SIG-M5 treated with dmso at 0.1 percent for 504 hours (cell line): ENCODE results near the gene ITGB2.

ENCODE experiments used
- DNase-seq: peaks from one replicate; lab custom pipeline; 2025; ENCODE audit not compliant: unreplicated experiment; lab: John Stamatoyannopoulos, UW

The ITGB2 gene

DNA sequence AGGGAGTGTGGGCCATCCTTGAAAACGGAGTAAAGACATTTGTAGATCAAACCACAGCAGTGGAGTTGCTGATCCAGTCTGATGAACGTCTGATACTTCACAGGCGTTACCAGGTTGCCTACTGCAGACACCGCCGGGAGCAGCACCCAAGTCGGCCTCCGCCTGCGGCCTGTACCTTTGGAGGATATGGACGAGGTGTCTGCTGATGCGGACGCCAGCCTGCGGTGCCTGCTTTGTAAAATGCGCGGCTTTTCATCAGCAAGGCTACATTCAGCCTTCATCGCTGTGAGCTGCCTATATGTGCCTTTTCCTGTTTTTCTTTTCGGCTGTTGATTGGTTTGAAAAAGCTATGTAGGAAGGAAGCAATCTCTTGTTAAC is 35.1 kb upstream of the ITGB2 start:
- DNase-seq = no peak

- DNase-seq = no peak
These were observed 34.6 kb upstream of the ITGB2 start for GRCh38 chr21:44955141-44955797.

- no peak for DNase-seq
These were observed 33.6 kb upstream of the ITGB2 start for GRCh38 chr21:44954281-44954771.

GRCh38 chr21:44953628-44954021 is 32.9 kb upstream of the ITGB2 start:
- DNase-seq = no peak

- DNase-seq = no peak
These were observed 32.4 kb upstream of the ITGB2 start for GRCh38 chr21:44952929-44953627.

DNA sequence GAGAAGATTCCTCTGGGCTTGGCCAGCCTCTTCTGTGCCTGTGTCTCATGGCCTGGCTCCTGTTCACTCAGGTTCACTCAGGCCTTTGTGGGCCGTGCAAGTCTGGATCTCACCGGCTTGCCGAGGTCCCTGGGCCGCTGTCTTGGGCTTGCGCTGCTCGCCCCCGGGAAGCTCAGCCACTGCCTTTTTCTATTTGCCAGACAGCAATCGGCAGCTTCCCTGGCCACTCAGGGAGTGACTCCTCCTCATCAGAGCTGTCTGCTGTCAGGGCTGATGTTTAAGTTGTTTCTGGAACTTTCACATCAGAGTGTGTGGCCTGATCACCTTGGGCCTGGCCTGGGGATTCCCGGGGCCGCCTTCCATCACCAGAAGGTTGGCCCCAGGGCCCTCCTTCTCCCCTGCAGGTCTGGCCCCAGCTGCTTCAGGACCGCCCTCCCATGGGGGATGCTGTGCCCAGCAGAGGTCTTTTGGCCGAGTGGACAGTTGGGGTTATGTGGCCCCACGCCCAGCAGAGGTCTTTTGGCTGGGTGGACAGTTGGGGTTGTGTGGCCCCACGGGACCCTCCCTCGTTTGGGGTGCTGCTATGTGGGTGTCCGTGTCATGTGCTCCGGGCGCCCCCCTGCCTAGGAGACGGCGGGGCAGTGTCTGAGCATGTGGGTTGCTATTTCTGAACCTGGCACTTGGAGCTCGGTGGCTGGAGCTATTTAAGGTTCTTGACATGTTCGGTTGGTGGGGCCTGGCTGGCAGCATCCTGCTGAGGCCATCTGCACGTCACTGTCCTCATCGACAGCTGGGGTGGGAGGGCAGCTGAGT is 31.6 kb upstream of the ITGB2 start:
- DNase-seq = no peak

GRCh38 chr21:44951186-44951915 is 30.7 kb upstream of the ITGB2 start:
- DNase-seq = no peak

- DNase-seq = no peak
These were observed 29.7 kb upstream of the ITGB2 start for GRCh38 chr21:44950351-44950750.

GRCh38 chr21:44949779-44950198 is 29.1 kb upstream of the ITGB2 start:
- DNase-seq = peak; percentile 27

- DNase-seq = no peak
These were observed 28.6 kb upstream of the ITGB2 start for GRCh38 chr21:44949161-44949778.

DNA sequence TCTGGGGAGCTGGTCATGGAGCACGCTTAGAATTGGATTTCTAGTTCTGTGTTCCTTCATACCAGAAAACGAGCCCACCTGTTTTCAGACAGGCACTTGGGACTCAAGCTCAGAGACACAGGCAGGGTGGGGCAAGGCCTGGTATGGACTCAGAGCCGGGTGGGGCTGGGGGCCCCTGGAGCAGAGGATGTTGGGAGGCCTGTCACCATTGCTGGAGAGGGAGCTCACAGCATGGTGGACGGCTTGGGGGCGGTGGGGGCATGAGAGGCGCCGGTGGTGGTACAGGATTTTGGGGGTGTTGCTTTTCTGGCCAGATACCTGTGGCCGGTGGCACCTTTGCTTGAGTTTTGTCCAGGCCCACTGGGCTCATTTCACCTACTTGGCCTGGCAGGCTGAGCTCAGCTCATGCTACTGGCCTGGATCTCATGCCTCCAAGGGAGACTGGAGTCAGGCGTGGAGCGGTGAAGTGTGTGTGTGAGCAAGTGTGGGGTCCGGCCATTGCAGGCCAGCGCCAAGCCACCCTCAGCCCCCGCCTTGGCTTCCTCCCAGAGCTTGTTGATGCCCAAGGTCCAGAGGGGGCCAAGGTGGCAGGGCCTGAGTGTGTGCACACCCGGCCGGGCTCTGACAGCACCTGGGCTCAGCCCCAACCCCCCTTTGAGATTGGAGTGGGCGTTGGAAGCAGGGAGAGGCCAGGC is 27.9 kb upstream of the ITGB2 start:
- no peak for DNase-seq

DNA sequence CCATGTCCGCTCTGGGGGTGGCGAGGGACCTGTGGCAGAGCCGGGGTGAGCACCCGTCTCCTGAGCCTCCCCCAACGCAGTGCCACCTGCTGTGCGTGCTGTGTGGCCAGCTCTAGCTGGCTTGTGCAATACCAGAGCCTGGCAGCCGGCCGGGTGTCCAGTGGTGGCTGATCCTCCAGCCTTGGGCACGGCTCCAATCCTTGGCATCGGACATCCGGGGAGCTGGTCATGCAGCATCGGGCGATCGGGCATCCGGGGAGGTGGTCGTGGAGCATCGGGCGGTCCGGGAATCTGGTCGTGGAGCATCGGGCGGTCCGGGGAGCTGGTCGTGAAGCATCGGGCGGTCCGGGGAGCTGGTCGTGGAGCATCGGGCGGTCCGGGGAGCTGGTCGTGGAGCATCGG is 27.2 kb upstream of the ITGB2 start:
- DNase-seq = no peak

DNA sequence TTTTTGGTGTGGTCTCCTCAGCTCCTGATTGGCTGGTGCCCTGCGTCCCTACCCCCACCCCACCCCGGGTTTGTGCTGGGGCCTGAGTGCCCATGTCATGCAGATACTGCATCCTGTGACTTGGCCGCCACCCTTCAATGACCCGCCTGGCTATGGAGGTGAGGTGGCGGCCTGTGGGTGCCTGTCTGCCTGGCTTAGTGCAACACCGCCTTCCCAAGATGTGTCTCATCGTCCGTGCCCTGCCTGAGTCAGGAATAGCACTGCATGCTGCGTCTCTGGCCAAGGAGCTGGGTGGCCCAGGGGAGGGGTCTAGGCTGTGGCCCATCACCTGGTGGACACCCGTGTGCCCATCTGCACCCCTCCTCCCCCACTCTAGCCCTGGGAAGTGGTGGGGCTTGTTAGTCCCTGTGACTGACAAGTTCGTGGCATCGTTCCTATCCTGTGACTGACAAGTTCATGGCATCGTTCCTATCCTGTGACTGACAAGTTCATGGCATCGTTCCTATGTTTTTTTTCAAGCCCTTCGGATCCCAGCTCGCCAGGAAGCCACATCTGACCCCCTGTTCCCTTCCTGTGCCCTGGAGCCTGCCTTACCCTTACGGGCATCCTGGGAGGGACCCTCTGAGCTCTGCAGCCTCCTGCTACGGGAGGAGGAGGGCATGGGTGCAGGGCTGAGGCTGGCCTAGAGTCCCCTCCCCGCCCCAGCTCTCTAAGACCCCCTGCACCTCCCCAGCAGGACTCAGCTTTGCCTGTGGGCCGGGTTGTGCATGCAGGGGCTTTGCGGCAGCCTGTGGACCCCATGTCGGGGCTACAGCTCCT is 26.6 kb upstream of the ITGB2 start:
- no peak for DNase-seq

GRCh38 chr21:44946254-44947041 is 25.7 kb upstream of the ITGB2 start:
- no peak for DNase-seq

- DNase-seq = no peak
These were observed 23.9 kb upstream of the ITGB2 start for GRCh38 chr21:44944596-44944995.

- no peak for DNase-seq
These were observed 23.2 kb upstream of the ITGB2 start for GRCh38 chr21:44943686-44944550.

DNA sequence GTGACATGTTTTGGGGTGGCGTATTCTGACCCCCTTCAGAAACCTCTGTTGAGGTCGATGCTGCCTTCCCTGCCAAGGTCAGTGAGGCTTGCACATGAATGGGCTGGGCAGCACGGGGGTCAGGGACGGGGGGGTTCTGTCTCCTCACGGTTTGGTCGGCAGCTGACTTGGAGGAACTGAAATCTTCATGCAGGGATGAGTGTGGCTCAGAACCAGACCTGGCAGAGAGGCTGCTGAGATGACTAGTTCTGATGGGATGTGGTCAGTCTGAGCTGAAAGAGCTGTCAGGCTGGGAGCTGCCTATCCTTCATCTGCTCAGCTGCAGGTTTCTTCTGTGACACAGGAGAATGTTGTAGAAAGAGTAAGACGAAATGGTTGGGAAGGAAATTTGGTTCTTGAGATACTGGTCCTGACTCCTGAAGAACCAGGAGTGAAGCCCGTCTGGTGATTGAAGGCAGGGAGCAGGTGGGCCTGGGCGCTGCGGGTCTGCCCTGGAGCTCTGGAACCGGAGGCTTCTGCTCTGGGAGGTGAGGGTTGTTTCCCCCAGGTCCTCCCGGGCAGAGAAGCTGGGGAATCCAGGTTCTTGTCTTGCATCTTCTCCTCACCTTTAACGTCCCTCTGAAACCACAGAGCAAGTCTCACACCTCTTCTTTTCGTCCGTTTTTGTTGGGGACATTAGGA is 22.4 kb upstream of the ITGB2 start:
- DNase-seq = no peak
